ENCODE data around the gene LMO1.

- TF ChIP-seq, protein P1, sequence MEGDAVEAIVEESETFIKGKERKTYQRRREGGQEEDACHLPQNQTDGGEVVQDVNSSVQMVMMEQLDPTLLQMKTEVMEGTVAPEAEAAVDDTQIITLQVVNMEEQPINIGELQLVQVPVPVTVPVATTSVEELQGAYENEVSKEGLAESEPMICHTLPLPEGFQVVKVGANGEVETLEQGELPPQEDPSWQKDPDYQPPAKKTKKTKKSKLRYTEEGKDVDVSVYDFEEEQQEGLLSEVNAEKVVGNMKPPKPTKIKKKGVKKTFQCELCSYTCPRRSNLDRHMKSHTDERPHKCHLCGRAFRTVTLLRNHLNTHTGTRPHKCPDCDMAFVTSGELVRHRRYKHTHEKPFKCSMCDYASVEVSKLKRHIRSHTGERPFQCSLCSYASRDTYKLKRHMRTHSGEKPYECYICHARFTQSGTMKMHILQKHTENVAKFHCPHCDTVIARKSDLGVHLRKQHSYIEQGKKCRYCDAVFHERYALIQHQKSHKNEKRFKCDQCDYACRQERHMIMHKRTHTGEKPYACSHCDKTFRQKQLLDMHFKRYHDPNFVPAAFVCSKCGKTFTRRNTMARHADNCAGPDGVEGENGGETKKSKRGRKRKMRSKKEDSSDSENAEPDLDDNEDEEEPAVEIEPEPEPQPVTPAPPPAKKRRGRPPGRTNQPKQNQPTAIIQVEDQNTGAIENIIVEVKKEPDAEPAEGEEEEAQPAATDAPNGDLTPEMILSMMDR (IDR thresholded peaks at IDR 0.05): no peak
- no peak for TF ChIP-seq POLR2A (IDR thresholded peaks at IDR 0.05)
These were observed 14.0 kb upstream of the LMO1 start for GRCh38 chr11:8277691-8278090.

Data from heart left ventricle (tissue), 13 donors.